ENCODE data around the gene FRMD4B.

DNA sequence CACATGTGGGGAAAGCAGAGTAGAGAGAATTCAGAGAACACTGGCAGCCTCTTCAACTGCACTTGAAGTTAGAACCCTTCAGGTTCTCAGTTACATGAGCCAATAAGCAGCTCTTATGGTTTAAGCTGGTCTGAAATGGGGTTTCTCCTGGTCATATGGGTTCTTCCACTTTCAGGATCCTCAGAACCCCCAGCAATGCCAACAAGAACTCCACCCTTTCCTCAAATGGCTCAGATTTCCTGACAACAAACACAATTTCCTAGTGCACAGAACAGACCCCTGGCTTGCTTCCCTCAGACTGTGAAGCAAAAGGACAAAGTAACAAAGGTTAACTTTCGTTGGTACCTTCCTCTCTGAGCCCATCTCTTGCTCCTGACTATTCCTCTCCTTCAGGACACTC is 23.9 kb upstream of the FRMD4B start:
- no peak for TF ChIP-seq CTCF (conservative IDR thresholded peaks at IDR 0.05 in 1 of 2, IDR thresholded peaks at IDR 0.05 in 1 of 2; ENCODE audit: extremely low read depth in 1 of 2, insufficient read depth in 1 of 2, low read depth in 1 of 2, low read length in 2 of 2)
- no peak for TF ChIP-seq EZH2 (IDR thresholded peaks at IDR 0.05; ENCODE audit: borderline replicate concordance, low read length)
